SK-N-MC (cell line): ENCODE data around the gene PILRA.
"Not testable (repeated sequence)": the region's sequence is repeated elsewhere in the genome, so short reads cannot be mapped to it uniquely, and the experiment has no call there.

Source experiments
- DNase-seq: peaks from one replicate; pipeline ENCODE4 v3.0.0-alpha.2; 2011; ENCODE audit warnings: low read depth, low spot score
- H3K27ac ChIP-seq: fragments of 200-600 bp; sonication (generic); 2 replicates; pipeline ENCODE4 v1.5.1; 2016; ENCODE audit warnings: mixed run types
- H3K36me3 ChIP-seq: fragments of 200-600 bp; sonication (generic); 2 replicates; pipeline ENCODE4 v1.6.1; 2017; ENCODE audit warnings: antibody characterized with exemption, low read length, mixed read lengths; ENCODE audit not compliant: insufficient read depth
- H3K4me3 ChIP-seq: fragments of 200-600 bp; sonication (generic); 2 replicates; pipeline ENCODE4 v1.5.1; 2016
- H3K9ac ChIP-seq: fragments of 200-600 bp; sonication (generic); 2 replicates; pipeline ENCODE4 v1.8.0; 2017; ENCODE audit warnings: mixed run types, mixed read lengths; ENCODE audit not compliant: insufficient read length
- H3K9me3 ChIP-seq: fragments of 200-600 bp; sonication (generic); 2 replicates; pipeline ENCODE4 v1.6.1; 2017; ENCODE audit warnings: low read depth, mild to moderate bottlenecking, antibody characterized with exemption, low read length, moderate library complexity, mixed read lengths
- EZH2 ChIP-seq: fragments of 200-600 bp; sonication (generic); IDR thresholded peaks from one replicate; pipeline ENCODE4 v1.6.1; 2017; ENCODE audit warnings: antibody characterized with exemption
- FOXP2 ChIP-seq: optimal IDR thresholded peaks from 2 replicates; pipeline ENCODE3; 2011; ENCODE audit warnings: mild to moderate bottlenecking, moderate library complexity; ENCODE audit not compliant: insufficient read depth; ENCODE audit errors: extremely low read length, control extremely low read depth
- POLR2AphosphoS5 ChIP-seq: IDR thresholded peaks from 2 replicates; pipeline ENCODE4 v1.6.1; 2012; ENCODE audit warnings: mild to moderate bottlenecking, low read depth, low read length, borderline replicate concordance

Gene PILRA

DNA sequence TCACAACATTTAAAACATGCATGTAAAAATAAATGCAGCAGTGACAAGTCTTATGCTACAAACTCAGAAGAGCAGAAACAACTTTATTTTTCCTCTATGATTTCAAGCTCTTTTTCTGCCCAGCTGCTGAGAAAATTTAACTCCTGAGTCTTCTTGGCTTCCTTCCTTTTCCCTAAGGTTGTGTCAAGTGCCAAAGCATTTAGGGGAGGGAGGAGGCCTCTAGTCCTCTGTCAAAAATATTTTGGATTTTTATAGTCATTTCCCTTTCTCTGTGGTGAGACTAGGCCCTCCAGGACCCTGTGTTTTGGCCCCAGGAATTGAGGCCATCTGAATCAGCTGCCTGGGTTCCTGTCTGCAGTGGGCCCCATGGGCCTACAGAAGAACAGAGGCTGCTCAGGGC lies 26.4 kb upstream of the PILRA start:
- Histone ChIP-seq H3K9me3 (no peaks in the 10 kb centered on the region), H3K27ac (no peak overlapping the region), H3K9ac (no peak overlapping the region), H3K36me3 (peaks cover 29% of the 10 kb centered on the region), H3K4me3 (no peak overlapping the region)
- TF ChIP-seq EZH2 (no peak), POLR2AphosphoS5 (no peak), FOXP2 (no peak)
- no peak for DNase-seq

DNA sequence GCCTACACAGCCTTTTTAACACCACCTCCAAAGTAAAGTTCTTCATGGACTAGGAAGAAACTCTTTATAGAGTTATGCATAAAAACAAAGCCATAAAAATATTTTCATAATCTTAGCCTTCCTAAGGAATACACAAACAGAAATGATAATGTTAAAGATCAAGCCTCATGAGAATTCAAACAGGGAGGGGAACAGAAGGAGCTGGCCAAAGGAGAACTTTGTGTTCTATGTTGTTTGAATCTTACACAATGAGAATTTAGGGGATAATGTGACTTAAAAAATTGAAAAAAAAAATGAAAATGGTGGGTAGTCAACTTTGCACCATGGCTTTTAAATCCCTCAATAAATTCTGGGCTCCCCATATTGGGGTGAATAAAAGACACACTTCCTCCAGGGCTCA lies 24.5 kb upstream of the PILRA start:
- Histone ChIP-seq H3K9me3 (no peaks in the 10 kb centered on the region), H3K9ac (no peak overlapping the region), H3K27ac (no peak overlapping the region), H3K36me3 (peaks cover 32% of the 10 kb centered on the region), H3K4me3 (no peak overlapping the region)
- no peak for DNase-seq
- TF ChIP-seq EZH2 (no peak), POLR2AphosphoS5 (no peak), FOXP2 (no peak)

DNA sequence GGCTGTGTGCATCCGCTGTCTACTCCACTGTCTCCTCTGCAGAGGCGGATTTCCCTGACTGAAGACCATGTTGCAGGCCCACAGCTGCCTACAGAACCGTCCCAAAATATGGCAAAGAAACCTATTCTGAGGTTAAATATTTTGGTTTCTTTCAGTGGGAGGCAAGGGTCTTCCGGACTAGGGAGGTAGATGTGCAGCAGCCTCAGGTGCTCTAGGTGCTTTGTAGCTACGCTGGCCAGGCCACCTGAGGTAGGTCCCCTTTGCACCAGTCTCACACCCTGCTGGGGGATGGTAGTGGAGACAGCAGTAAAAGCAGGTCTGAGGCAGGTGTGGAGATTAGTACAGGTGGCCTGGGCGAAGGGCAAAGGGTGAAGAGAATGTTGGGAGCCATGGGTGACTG lies 23.5 kb upstream of the PILRA start:
- Histone ChIP-seq H3K27ac (no peak overlapping the region), H3K9ac (no peak overlapping the region), H3K36me3 (peaks cover 32% of the 10 kb centered on the region), H3K9me3 (no peaks in the 10 kb centered on the region), H3K4me3 (no peak overlapping the region)
- no peak for DNase-seq
- TF ChIP-seq EZH2, result no peak
- no peak for TF ChIP-seq FOXP2
- TF ChIP-seq POLR2AphosphoS5, result no peak

GRCh38 chr7:100351657-100352058 lies 21.6 kb upstream of the PILRA start:
- Histone ChIP-seq H3K9me3 (no peaks in the 10 kb centered on the region), H3K4me3 (no peak overlapping the region), H3K36me3 (peaks cover 25% of the 10 kb centered on the region), H3K27ac (no peak overlapping the region), H3K9ac (no peak overlapping the region)
- TF ChIP-seq POLR2AphosphoS5, result no peak
- TF ChIP-seq FOXP2, result no peak
- TF ChIP-seq EZH2, result no peak
- no peak for DNase-seq

DNA sequence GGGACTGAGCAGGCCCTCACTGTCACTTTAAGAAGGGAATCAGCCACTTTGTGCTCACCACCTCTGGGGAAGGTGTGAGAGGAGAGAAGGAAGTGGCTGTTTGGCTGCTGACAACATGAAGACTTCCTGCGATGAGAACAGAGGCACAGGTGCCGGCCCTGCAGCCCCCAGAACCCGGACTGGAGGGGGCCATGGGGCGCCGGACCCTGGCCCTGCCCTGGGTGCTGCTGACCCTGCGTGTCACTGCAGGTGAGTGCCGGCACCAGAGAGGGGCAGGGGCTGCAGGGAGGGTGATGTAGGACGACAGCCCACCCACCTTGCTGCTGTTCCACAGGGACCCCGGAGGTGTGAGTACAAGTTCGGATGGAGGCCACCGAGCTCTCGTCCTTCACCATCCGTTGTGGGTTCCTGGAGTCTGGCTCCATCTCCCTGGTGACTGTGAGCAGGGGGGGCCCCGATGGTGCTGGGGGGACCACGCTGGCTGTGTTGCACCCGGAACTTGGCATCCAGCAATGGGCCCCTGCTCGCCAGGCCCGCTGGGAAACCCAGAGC lies 21.0 kb upstream of the PILRA start:
- DNase-seq, H3K9me3 ChIP-seq, H3K27ac ChIP-seq, H3K4me3 ChIP-seq, H3K9ac ChIP-seq: not testable (repeated sequence)
- H3K36me3 ChIP-seq, result peaks cover 19% of the 10 kb centered on the region; the same call in 1 of the 2 replicates

GRCh38 chr7:100352984-100353684 lies 20.2 kb upstream of the PILRA start:
- no peaks in the 10 kb centered on the region for H3K9me3 ChIP-seq
- H3K36me3 ChIP-seq, result peaks cover 10% of the 10 kb centered on the region; the same call in 1 of the 2 replicates
- TF ChIP-seq POLR2AphosphoS5 (no peak), FOXP2 (no peak), EZH2 (no peak)
- DNase-seq, result no peak
- H3K4me3 ChIP-seq, result no peak overlapping the region
- no peak overlapping the region for H3K9ac ChIP-seq
- H3K27ac ChIP-seq, result no peak overlapping the region

DNA sequence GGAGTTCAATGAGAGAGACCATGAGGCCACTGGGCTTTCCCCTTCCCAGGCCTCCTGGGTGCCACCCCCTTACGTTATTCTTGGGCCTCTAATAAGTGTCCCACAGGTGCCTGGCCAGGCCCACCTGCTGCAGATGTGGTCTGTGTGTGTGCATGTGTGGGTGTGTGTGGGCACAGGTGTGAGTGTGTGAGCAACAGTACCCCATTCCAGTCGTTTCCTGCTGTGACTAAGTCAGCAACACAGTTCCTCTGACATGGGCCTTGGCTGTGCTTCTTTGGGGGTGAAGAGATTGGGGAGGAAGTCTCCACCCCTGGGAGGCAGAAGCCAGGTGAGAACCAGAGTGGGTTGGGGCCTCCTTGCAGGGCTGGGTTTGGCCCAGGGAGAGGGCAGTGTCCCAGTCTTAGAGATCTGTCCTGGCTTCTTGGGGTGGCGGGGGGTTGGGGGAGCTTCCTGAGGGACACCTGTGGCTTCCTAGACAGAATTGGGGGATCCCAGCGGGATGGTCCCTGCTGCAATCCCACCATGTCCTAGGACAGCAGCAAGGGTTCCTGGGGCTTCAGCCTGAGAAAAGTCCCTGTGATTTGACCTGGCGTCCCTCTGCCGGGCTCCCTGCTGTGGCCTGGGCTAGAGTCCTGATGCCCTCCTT lies 19.5 kb upstream of the PILRA start:
- Histone ChIP-seq H3K36me3 (peaks cover 11% of the 10 kb centered on the region; the same call in 1 of the 2 replicates), H3K9me3 (no peaks in the 10 kb centered on the region), H3K9ac (no peak overlapping the region), H3K27ac (no peak overlapping the region), H3K4me3 (no peak overlapping the region)
- TF ChIP-seq POLR2AphosphoS5 (no peak), EZH2 (no peak), FOXP2 (no peak)
- no peak for DNase-seq

- H3K27ac ChIP-seq, result no peak overlapping the region
- peaks cover 28% of the 10 kb centered on the region for H3K36me3 ChIP-seq
- H3K4me3 ChIP-seq, result no peak overlapping the region
- TF ChIP-seq POLR2AphosphoS5 (no peak), FOXP2 (no peak), EZH2 (no peak)
- DNase-seq, result no peak
- H3K9ac ChIP-seq, result no peak overlapping the region
- no peaks in the 10 kb centered on the region for H3K9me3 ChIP-seq
Measured at GRCh38 chr7:100356416-100357068, 16.7 kb upstream of the PILRA start.
